ENCODE data around the gene RBM33. TPM values are rescaled to one million over a fixed set of nuclear protein-coding genes. Genes with fewer than 3 reads are reported as not detected.

Gene RBM33
- total and polyA plus RNA-seq, 9 of the 15 experiments (the other 6 are each of a cell fraction or from before 2014, with no cell fraction given) = 4.4 to 80.7 (median 27.3) TPM

- TF ChIP-seq ARID3A (IDR thresholded peaks at IDR 0.05; ENCODE audit: borderline replicate concordance, low read depth, low read length) = no peak
- TF ChIP-seq ZBTB2 (IDR thresholded peaks at IDR 0.05) = no peak
- no peak; the same call in 1 of the 2 replicates for TF ChIP-seq IRF2 (CRISPR knock-in tag; IDR thresholded peaks at IDR 0.05)
- TF ChIP-seq ZFP91 (CRISPR knock-in tag; IDR thresholded peaks at IDR 0.05) = no peak; the same call in 1 of the 2 replicates
- no peak for TF ChIP-seq MITF (IDR thresholded peaks at IDR 0.05)
- no peak for TF ChIP-seq NCOA4 (IDR thresholded peaks at IDR 0.05; ENCODE audit: partially characterized antibody)
- TF ChIP-seq NR2C1 (IDR thresholded peaks at IDR 0.05) = no peak
- TF ChIP-seq NR2C1 (tag; IDR thresholded peaks at IDR 0.05) = no peak
- TF ChIP-seq CCAR2 (IDR thresholded peaks at IDR 0.05; ENCODE audit: low read depth, low read length) = no peak
- no peak for TF ChIP-seq MTA1 (IDR thresholded peaks at IDR 0.05; ENCODE audit: borderline replicate concordance)
- no peak for TF ChIP-seq CUX1 (CRISPR knock-in tag; IDR thresholded peaks at IDR 0.05)
- no peak for TF ChIP-seq ZNF764 (CRISPR knock-in tag; IDR thresholded peaks at IDR 0.05; ENCODE audit: low read depth)
- TF ChIP-seq RBFOX2 (IDR thresholded peaks at IDR 0.05; ENCODE audit: low read depth, low read length) = peak; percentile 98
- no peak for TF ChIP-seq ETS2 (tag; IDR thresholded peaks at IDR 0.05; ENCODE audit: borderline replicate concordance, poor library complexity, severe bottlenecking)
- no peak for TF ChIP-seq ZNF79 (CRISPR knock-in tag; IDR thresholded peaks at IDR 0.05; ENCODE audit: low read depth)
- TF ChIP-seq NR3C1 (CRISPR knock-in tag; IDR thresholded peaks at IDR 0.05) = peak; percentile 84; the same call in 1 of the 2 replicates
Measured at GRCh38 chr7:155644178-155644970, at the start of gene RBM33 (continued).

Measured in K562 (cell line).